H9 (cell line): ENCODE measurements around the gene KLK7. TPM values are rescaled to one million over a fixed set of nuclear protein-coding genes. Genes with fewer than 3 reads are reported as not detected.

Experiments used
- DNase-seq: peaks from one replicate; pipeline ENCODE4 v3.0.0-alpha.2; 2017
- H2AFZ ChIP-seq: one replicate; pipeline ENCODE4 v1.6.1; 2013; ENCODE audit warnings: mild to moderate bottlenecking, low read length, control low read depth, moderate library complexity
- H2AK5ac ChIP-seq: 2 replicates; pipeline ENCODE4 v1.6.1; 2013; ENCODE audit warnings: low read length, control low read depth, mixed read lengths; ENCODE audit not compliant: insufficient read length
- H2BK120ac ChIP-seq: one replicate; pipeline ENCODE4 v1.6.1; 2013; ENCODE audit warnings: low read depth, mild to moderate bottlenecking, low read length, control low read depth, inconsistent platforms; ENCODE audit not compliant: poor library complexity, severe bottlenecking
- H2BK12ac ChIP-seq: 2 replicates; pipeline ENCODE4 v1.6.1; 2013; ENCODE audit warnings: low read length, control low read depth, mixed read lengths, low read depth; ENCODE audit not compliant: insufficient read length
- H2BK15ac ChIP-seq: 2 replicates; pipeline ENCODE4 v1.6.1; 2013; ENCODE audit warnings: low read depth, low read length, control low read depth
- H2BK20ac ChIP-seq: one replicate; pipeline ENCODE4 v1.6.1; 2013; ENCODE audit warnings: low read depth, mild to moderate bottlenecking, low read length, control low read depth, inconsistent platforms; ENCODE audit not compliant: poor library complexity, severe bottlenecking
- H2BK5ac ChIP-seq: 2 replicates; pipeline ENCODE4 v1.6.1; 2013; ENCODE audit warnings: low read length, control low read depth, mixed read lengths; ENCODE audit not compliant: insufficient read length
- H3K14ac ChIP-seq: 2 replicates; pipeline ENCODE4 v1.6.1; 2013; ENCODE audit warnings: low read length, control low read depth; ENCODE audit not compliant: insufficient read depth
- H3K18ac ChIP-seq: 2 replicates; pipeline ENCODE4 v1.6.1; 2013; ENCODE audit warnings: low read depth, mild to moderate bottlenecking, mixed read lengths, low read length, control low read depth; ENCODE audit not compliant: insufficient read length
- H3K23ac ChIP-seq: 2 replicates; pipeline ENCODE4 v1.6.1; 2013; ENCODE audit warnings: low read length, control low read depth, mixed read lengths, low read depth; ENCODE audit not compliant: insufficient read length
- H3K23me2 ChIP-seq: 2 replicates; pipeline ENCODE4 v1.6.1; 2013; ENCODE audit warnings: low read depth, mild to moderate bottlenecking, mixed read lengths, low read length, control low read depth; ENCODE audit not compliant: insufficient read length, poor library complexity, severe bottlenecking
- H3K27ac ChIP-seq: 2 replicates; pipeline ENCODE4 v1.5.1; 2013; ENCODE audit warnings: low read length, control low read depth, mixed read lengths, low read depth; ENCODE audit not compliant: insufficient read length
- H3K27me3 ChIP-seq: 2 replicates; pipeline ENCODE4 v1.6.1; 2013; ENCODE audit warnings: low read length, control low read depth, inconsistent platforms; ENCODE audit not compliant: insufficient read depth
- H3K4ac ChIP-seq: 2 replicates; pipeline ENCODE4 v1.6.1; 2013; ENCODE audit warnings: low read depth, mild to moderate bottlenecking, control low read depth, inconsistent platforms, low read length, moderate library complexity
- H3K4me1 ChIP-seq: 2 replicates; pipeline ENCODE4 v1.6.1; 2013; ENCODE audit warnings: low read length, control low read depth, inconsistent platforms; ENCODE audit not compliant: insufficient read depth
- H3K4me2 ChIP-seq: 2 replicates; pipeline ENCODE4 v1.6.1; 2013; ENCODE audit warnings: low read length, control low read depth, mixed read lengths; ENCODE audit not compliant: insufficient read length, insufficient read depth
- H3K56ac ChIP-seq: 2 replicates; pipeline ENCODE4 v1.6.1; 2013; ENCODE audit warnings: low read depth, mild to moderate bottlenecking, mixed read lengths, low read length, control low read depth; ENCODE audit not compliant: insufficient read length
- H3K79me1 ChIP-seq: 2 replicates; pipeline ENCODE4 v1.6.1; 2013; ENCODE audit warnings: low read depth, mild to moderate bottlenecking, moderate library complexity, low read length, control low read depth, inconsistent platforms; ENCODE audit not compliant: insufficient read depth, poor library complexity, severe bottlenecking
- H3K79me2 ChIP-seq: 2 replicates; pipeline ENCODE4 v1.6.1; 2013; ENCODE audit warnings: low read length, control low read depth, inconsistent platforms; ENCODE audit not compliant: insufficient read depth
- H3K9ac ChIP-seq: 2 replicates; pipeline ENCODE4 v1.6.1; 2013; ENCODE audit warnings: low read length, control low read depth, mixed read lengths; ENCODE audit not compliant: insufficient read length; ENCODE audit errors: extremely low read depth
- H3K9me3 ChIP-seq: one replicate; pipeline ENCODE4 v1.6.1; 2013; ENCODE audit warnings: low read depth, low read length, inconsistent platforms; ENCODE audit not compliant: control insufficient read depth
- H3T11ph ChIP-seq: one replicate; pipeline ENCODE4 v1.6.1; 2013; ENCODE audit warnings: mild to moderate bottlenecking, low read length, control low read depth, inconsistent platforms
- H4K20me1 ChIP-seq: one replicate; pipeline ENCODE4 v1.6.1; 2013; ENCODE audit not compliant: control insufficient read depth, insufficient read length, insufficient read depth
- H4K5ac ChIP-seq: 2 replicates; pipeline ENCODE4 v1.6.1; 2013; ENCODE audit warnings: low read depth, mild to moderate bottlenecking, mixed read lengths, low read length, control low read depth; ENCODE audit not compliant: insufficient read length
- H4K8ac ChIP-seq: replicated peaks from 2 replicates; pipeline ENCODE4 v1.6.1; 2013; ENCODE audit warnings: low read length, control low read depth, mixed read lengths, low read depth; ENCODE audit not compliant: insufficient read length
- H4K91ac ChIP-seq: 2 replicates; pipeline ENCODE4 v1.6.1; 2013; ENCODE audit warnings: low read depth, mild to moderate bottlenecking, moderate library complexity, mixed read lengths, low read length, control low read depth; ENCODE audit not compliant: insufficient read length
- H3K27ac Mint-ChIP-seq, 3 experiments: 2 replicates in 2 of 3; 3 replicates in 1 of 3; pipeline ENCODE4 v1.8.0; 2020 to 2021; ENCODE audit warnings: mixed read lengths in 3 of 3, mild to moderate bottlenecking in 1 of 3, moderate library complexity in 1 of 3
- H3K27me3 Mint-ChIP-seq: 2 replicates; pipeline ENCODE4 v1.8.0; 2021; ENCODE audit warnings: low read depth, mild to moderate bottlenecking, moderate library complexity, mixed read lengths
- H3K36me3 Mint-ChIP-seq, 3 experiments: 2 replicates in 2 of 3; 3 replicates in 1 of 3; pipeline ENCODE4 v1.8.0; 2020 to 2021; ENCODE audit warnings: low read depth in 3 of 3, mixed read lengths in 3 of 3; ENCODE audit not compliant: insufficient read depth in 1 of 3
- H3K4me1 Mint-ChIP-seq, 2 experiments: 2 replicates each; pipeline ENCODE4 v1.8.0; 2020; ENCODE audit warnings: mixed read lengths in 2 of 2
- H3K4me3 Mint-ChIP-seq, 2 experiments: 2 replicates in 1 of 2; 3 replicates in 1 of 2; pipeline ENCODE4 v1.8.0; 2020 to 2021; ENCODE audit warnings: mild to moderate bottlenecking in 2 of 2, mixed read lengths in 2 of 2, moderate library complexity in 1 of 2
- H3K9me3 Mint-ChIP-seq, 2 experiments: 2 replicates in 1 of 2; 3 replicates in 1 of 2; pipeline ENCODE4 v1.8.0; 2020; ENCODE audit warnings: mild to moderate bottlenecking in 2 of 2, mixed read lengths in 2 of 2, moderate library complexity in 1 of 2
- CTCF ChIP-seq: fragments of 200-600 bp; sonication (generic); conservative IDR thresholded peaks from 3 replicates; pipeline ENCODE4 v1.8.0; 2021; ENCODE audit warnings: antibody characterized with exemption, mild to moderate bottlenecking
- WGBS: extraction: QIAGEN DNeasy Blood & Tissue Kit; methylation state at CpG from one replicate; pipeline ENCODE4 v1.1.7; 2013; ENCODE audit warnings: missing lambda C conversion rate, low lambda C conversion rate, mixed read lengths; ENCODE audit not compliant: insufficient read length; ENCODE audit errors: extremely low coverage; 5-methylcytosine and 5-hydroxymethylcytosine counted together
- total RNA-seq: library from RNA; stranded (reverse); gene quantifications from 2 replicates; pipeline ENCODE4 v1.2.1, GENCODE V29; 2021

The KLK7 gene
- total RNA-seq, 1 experiment from 2014 or later: 0.52 TPM

- H3K36me3 Mint-ChIP-seq: no peaks in the 10 kb centered on the region
- H3K9me3 Mint-ChIP-seq: no peaks in the 10 kb centered on the region
- Histone ChIP-seq H3K27ac (no peak overlapping the region), H4K91ac (no peak overlapping the region), H3K79me2 (no peaks in the 10 kb centered on the region), H2BK5ac (no peak overlapping the region), H3K79me1 (no peaks in the 10 kb centered on the region), H4K5ac (no peak overlapping the region), H3K23me2 (peaks cover 8% of the 10 kb centered on the region), H2BK15ac (no peak overlapping the region), H2BK20ac (no peak overlapping the region), H3K14ac (no peak overlapping the region), H4K20me1 (no peaks in the 10 kb centered on the region), H3K27me3 (no peaks in the 10 kb centered on the region), H4K8ac (no peak overlapping the region), H3K4ac (no peak overlapping the region), H3K9me3 (no peaks in the 10 kb centered on the region), H3K4me2 (no peak overlapping the region), H3T11ph (no peak overlapping the region), H2BK12ac (no peak overlapping the region), H3K9ac (no peak overlapping the region), H3K4me1 (0 out of 2 replicates have a peak, but pooled peaks cover 4% of the 10 kb centered on the region), H3K56ac (no peak overlapping the region), H3K18ac (no peak overlapping the region), H2BK120ac (no peak overlapping the region), H2AFZ (no peak overlapping the region), H3K23ac (no peak overlapping the region), H2AK5ac (no peak overlapping the region)
- H3K4me3 Mint-ChIP-seq: no peak overlapping the region
- no peak for TF ChIP-seq CTCF
- no peak for DNase-seq
- no CpG with 5 or more reads among the region's 1 CpG for WGBS
- H3K4me1 Mint-ChIP-seq: peaks cover 22 to 31% of the 10 kb centered on the region in 2 experiments
- no peak overlapping the region for H3K27ac Mint-ChIP-seq
- peaks cover 47% of the 10 kb centered on the region for H3K27me3 Mint-ChIP-seq
Measured at GRCh38 chr19:51005248-51005647, 21.5 kb upstream of the KLK7 start.
